Lung (tissue), 12 donors: ENCODE measurements around the gene ETHE1. TPM values are rescaled to one million over a fixed set of nuclear protein-coding genes. Genes with fewer than 3 reads are reported as not detected.

Experiments used
- ATAC-seq: fragments of 200-7000 bp; cut with Tn5 transposase; one replicate; pipeline ENCODE4 v1.9.1; 2020; ENCODE audit warnings: moderate number of reproducible peaks; ENCODE audit not compliant: insufficient read depth, low FRiP score
- DNase-seq, 3 donors: peaks; one replicate each; pipeline ENCODE4 v3.0.0-alpha.2; 2013 to 2017
- H3K27ac ChIP-seq, 2 donors: one replicate each; pipeline ENCODE4 v1.5.1; 2013; ENCODE audit warnings: mild to moderate bottlenecking in 2 of 2, moderate library complexity in 2 of 2, control low read depth in 1 of 2, inconsistent platforms in 1 of 2, low read depth in 1 of 2, low read length in 1 of 2
- H3K27me3 ChIP-seq, 3 donors: one replicate each; pipeline ENCODE4 v1.5.1; 2013; ENCODE audit warnings: low read length in 2 of 3; ENCODE audit not compliant: control insufficient read depth in 3 of 3, insufficient read depth in 3 of 3
- H3K36me3 ChIP-seq, 4 donors: one replicate each; pipeline ENCODE4 v1.5.1; 2013; ENCODE audit warnings: low read length in 4 of 4, mild to moderate bottlenecking in 1 of 4, moderate library complexity in 1 of 4; ENCODE audit not compliant: control insufficient read depth in 4 of 4, insufficient read depth in 4 of 4
- H3K4me1 ChIP-seq, 5 donors: one replicate each; pipeline ENCODE4 v1.5.1; 2013; ENCODE audit warnings: low read length in 5 of 5, mild to moderate bottlenecking in 2 of 5, moderate library complexity in 1 of 5; ENCODE audit not compliant: control insufficient read depth in 5 of 5, insufficient read depth in 5 of 5
- H3K4me3 ChIP-seq: one replicate; pipeline ENCODE4 v1.5.1; 2013; ENCODE audit warnings: mild to moderate bottlenecking, control low read depth, moderate library complexity
- H3K9ac ChIP-seq, 2 donors: one replicate each; pipeline ENCODE4 v1.5.1; 2013; ENCODE audit warnings: low read length in 2 of 2, control low read depth in 1 of 2; ENCODE audit not compliant: insufficient read depth in 1 of 2
- H3K9me3 ChIP-seq, 4 donors: one replicate each; pipeline ENCODE4 v1.5.1; 2013; ENCODE audit warnings: low read length in 3 of 4, mild to moderate bottlenecking in 1 of 4, moderate library complexity in 1 of 4; ENCODE audit not compliant: control insufficient read depth in 4 of 4, insufficient read depth in 3 of 4
- WGBS, 2 donors: extraction: QIAGEN DNeasy Blood & Tissue Kit; methylation state at CpG; one replicate each; pipeline ENCODE4 v1.1.7; 2013; 5-methylcytosine and 5-hydroxymethylcytosine counted together
- polyA plus RNA-seq, 2 donors: library from polyadenylated mRNA; stranded (reverse); fragments of 200-250 nt; gene quantifications; one replicate each; pipeline ENCODE4 v1.2.1, GENCODE V29; 2013
- total RNA-seq, 2 donors: library from RNA; depleted of rRNA in 1 of 2; stranded (reverse); fragments of >200 nt in 1 of 2; gene quantifications; one replicate each; pipeline ENCODE4 v1.2.1, GENCODE V29; 2014 to 2021
- TF ChIP-seq, protein P1 (sequence below): IDR thresholded peaks from 2 replicates; pipeline ENCODE4 v1.5.1; 2012; ENCODE audit warnings: mild to moderate bottlenecking; ENCODE audit errors: control extremely low read depth, extremely low read depth
- donor health status: control.
- donor health status: control.
- donor health status: Bipolar disorder and iron deficiency.
- donor health status: healthy.
- donor health status: DM: yes; HTN: yes; CAD: no.

ETHE1 gene
- total and polyA plus RNA-seq, 4 donors: 15.0 to 76.9 (median 37.5) TPM

DNA sequence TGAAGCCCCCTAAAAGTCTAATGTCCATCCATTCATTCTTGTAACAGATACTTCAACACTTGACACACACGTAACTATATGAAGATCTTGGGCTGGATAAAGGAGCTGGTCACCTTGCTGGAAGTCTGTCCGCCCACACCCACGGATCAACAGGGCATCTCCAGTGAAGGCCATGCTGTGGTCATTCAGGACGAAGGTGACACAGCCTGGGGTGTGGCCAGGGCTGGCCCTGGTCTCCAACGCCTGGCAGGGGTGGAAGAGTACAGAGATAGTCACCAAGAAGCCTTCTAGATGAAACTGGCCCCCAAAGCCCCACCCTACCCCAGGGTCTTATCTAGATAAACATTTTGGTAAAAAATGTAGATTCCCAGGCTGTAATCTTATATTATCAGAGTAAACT lies 15.7 kb downstream of the ETHE1 start:
- peaks cover 0 to 16% (median 6%) of the 10 kb centered on the region in 4 donors for H3K36me3 ChIP-seq
- H3K27me3 ChIP-seq: no peaks in the 10 kb centered on the region
- peaks cover 0 to 2% (median 0%) of the 10 kb centered on the region in 5 donors for H3K4me1 ChIP-seq
- TF ChIP-seq, protein P1, sequence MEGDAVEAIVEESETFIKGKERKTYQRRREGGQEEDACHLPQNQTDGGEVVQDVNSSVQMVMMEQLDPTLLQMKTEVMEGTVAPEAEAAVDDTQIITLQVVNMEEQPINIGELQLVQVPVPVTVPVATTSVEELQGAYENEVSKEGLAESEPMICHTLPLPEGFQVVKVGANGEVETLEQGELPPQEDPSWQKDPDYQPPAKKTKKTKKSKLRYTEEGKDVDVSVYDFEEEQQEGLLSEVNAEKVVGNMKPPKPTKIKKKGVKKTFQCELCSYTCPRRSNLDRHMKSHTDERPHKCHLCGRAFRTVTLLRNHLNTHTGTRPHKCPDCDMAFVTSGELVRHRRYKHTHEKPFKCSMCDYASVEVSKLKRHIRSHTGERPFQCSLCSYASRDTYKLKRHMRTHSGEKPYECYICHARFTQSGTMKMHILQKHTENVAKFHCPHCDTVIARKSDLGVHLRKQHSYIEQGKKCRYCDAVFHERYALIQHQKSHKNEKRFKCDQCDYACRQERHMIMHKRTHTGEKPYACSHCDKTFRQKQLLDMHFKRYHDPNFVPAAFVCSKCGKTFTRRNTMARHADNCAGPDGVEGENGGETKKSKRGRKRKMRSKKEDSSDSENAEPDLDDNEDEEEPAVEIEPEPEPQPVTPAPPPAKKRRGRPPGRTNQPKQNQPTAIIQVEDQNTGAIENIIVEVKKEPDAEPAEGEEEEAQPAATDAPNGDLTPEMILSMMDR: no peak
- H3K9ac ChIP-seq: no peak overlapping the region
- no peaks in the 10 kb centered on the region for H3K9me3 ChIP-seq
- DNase-seq (no peak), ATAC-seq (no peak)
- H3K4me3 ChIP-seq: no peak overlapping the region
- WGBS, 2 donors: 93 to 99% methylated on average over 5 of the region's 5 CpGs
- no peak overlapping the region for H3K27ac ChIP-seq

- H3K4me3 ChIP-seq: no peak overlapping the region
- no peak overlapping the region for H3K27ac ChIP-seq
- WGBS, 2 donors: 95 to 99% methylated on average over 9 of the region's 9 CpGs
- TF ChIP-seq, protein P1: no peak
- H3K36me3 ChIP-seq: peaks cover 0 to 16% (median 6%) of the 10 kb centered on the region in 4 donors
- DNase-seq (no peak), ATAC-seq (no peak)
- H3K4me1 ChIP-seq: peaks cover 0 to 2% (median 0%) of the 10 kb centered on the region in 5 donors
- no peak overlapping the region for H3K9ac ChIP-seq
- H3K9me3 ChIP-seq: no peaks in the 10 kb centered on the region
- no peaks in the 10 kb centered on the region for H3K27me3 ChIP-seq
These were observed 16.3 kb downstream of the ETHE1 start for GRCh38 chr19:43510713-43511112.

GRCh38 chr19:43507880-43508279 lies 19.1 kb downstream of the ETHE1 start:
- no peak overlapping the region for H3K9ac ChIP-seq
- H3K27me3 ChIP-seq: no peaks in the 10 kb centered on the region
- 95 to 97% methylated on average over 2 of the region's 2 CpGs for WGBS, 2 donors
- H3K27ac ChIP-seq: no peak overlapping the region
- H3K4me3 ChIP-seq: no peak overlapping the region
- TF ChIP-seq, protein P1: no peak
- peaks cover 0 to 16% (median 6%) of the 10 kb centered on the region in 4 donors for H3K36me3 ChIP-seq
- ATAC-seq (no peak), DNase-seq (no peak)
- peaks cover 0 to 13% (median 0%) of the 10 kb centered on the region in 5 donors for H3K4me1 ChIP-seq
- no peaks in the 10 kb centered on the region for H3K9me3 ChIP-seq

DNA sequence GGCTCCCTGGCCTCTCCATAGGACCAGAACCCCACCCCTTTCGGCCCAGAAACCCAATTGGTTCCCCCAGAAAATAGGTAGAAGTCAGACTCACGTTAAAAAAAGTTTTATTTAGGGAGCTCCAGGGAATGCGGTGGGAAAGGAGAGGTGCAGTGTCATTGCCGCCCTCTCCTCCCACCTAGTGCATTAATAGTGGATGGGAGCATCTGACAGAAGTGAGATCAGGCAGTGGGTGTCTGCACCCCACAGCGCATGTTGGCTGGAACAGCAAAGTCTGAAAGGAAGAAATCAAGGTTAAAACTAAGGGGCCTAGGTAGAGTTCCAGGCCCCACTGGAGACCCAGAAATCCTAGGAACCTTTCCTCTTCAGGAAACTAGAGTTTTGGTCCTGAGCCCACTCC lies 20.4 kb downstream of the ETHE1 start:
- peaks cover 0 to 16% (median 6%) of the 10 kb centered on the region in 4 donors for H3K36me3 ChIP-seq
- WGBS, 2 donors: 95 to 96% methylated on average over 5 of the region's 5 CpGs
- H3K9me3 ChIP-seq: no peaks in the 10 kb centered on the region
- ATAC-seq (no peak), DNase-seq (no peak)
- peaks cover 0 to 23% (median 0%) of the 10 kb centered on the region in 5 donors for H3K4me1 ChIP-seq
- H3K27ac ChIP-seq: no peak overlapping the region
- TF ChIP-seq, protein P1: no peak
- no peak overlapping the region for H3K4me3 ChIP-seq
- peaks cover 0 to 3% (median 0%) of the 10 kb centered on the region in 3 donors for H3K27me3 ChIP-seq
- H3K9ac ChIP-seq: no peak overlapping the region
